Measurements from ENCODE around the gene NCKAP5.

Gene NCKAP5

GRCh38 chr2:133599211-133599803, 31.0 kb upstream of the NCKAP5 start:
- FAIRE-seq (no peak), DNase-seq (ENCODE audit: insufficient read length) (no peak)
- TF ChIP-seq POLR2AphosphoS5 (IDR thresholded peaks at IDR 0.05; ENCODE audit: low read depth, low read length) (no peak), POLR2A (IDR thresholded peaks at IDR 0.05; ENCODE audit: low read depth, low read length) (no peak), TAF1 (IDR thresholded peaks at IDR 0.05; ENCODE audit: borderline replicate concordance, low read depth, low read length) (no peak)

- FAIRE-seq = no peak
- DNase-seq (ENCODE audit: insufficient read length) = no peak
- TF ChIP-seq POLR2AphosphoS5 (IDR thresholded peaks at IDR 0.05; ENCODE audit: low read depth, low read length) (no peak), POLR2A (IDR thresholded peaks at IDR 0.05; ENCODE audit: low read depth, low read length) (no peak), TAF1 (IDR thresholded peaks at IDR 0.05; ENCODE audit: borderline replicate concordance, low read depth, low read length) (no peak)
Observed at GRCh38 chr2:133598769-133599168, 30.5 kb upstream of the NCKAP5 start.

- TF ChIP-seq TAF1 (IDR thresholded peaks at IDR 0.05; ENCODE audit: borderline replicate concordance, low read depth, low read length) (no peak), POLR2A (IDR thresholded peaks at IDR 0.05; ENCODE audit: low read depth, low read length) (no peak), POLR2AphosphoS5 (IDR thresholded peaks at IDR 0.05; ENCODE audit: low read depth, low read length) (no peak)
- FAIRE-seq (no peak), DNase-seq (ENCODE audit: insufficient read length) (no peak)
Observed at GRCh38 chr2:133596701-133597393, 28.6 kb upstream of the NCKAP5 start.

GRCh38 chr2:133591164-133591563, 22.9 kb upstream of the NCKAP5 start:
- FAIRE-seq (no peak), DNase-seq (ENCODE audit: insufficient read length) (no peak)
- TF ChIP-seq TAF1 (IDR thresholded peaks at IDR 0.05; ENCODE audit: borderline replicate concordance, low read depth, low read length) (no peak), POLR2A (IDR thresholded peaks at IDR 0.05; ENCODE audit: low read depth, low read length) (no peak)

- FAIRE-seq (no peak), DNase-seq (ENCODE audit: insufficient read length) (no peak)
- TF ChIP-seq POLR2AphosphoS5 (IDR thresholded peaks at IDR 0.05; ENCODE audit: low read depth, low read length) (no peak), TAF1 (IDR thresholded peaks at IDR 0.05; ENCODE audit: borderline replicate concordance, low read depth, low read length) (no peak), POLR2A (IDR thresholded peaks at IDR 0.05; ENCODE audit: low read depth, low read length) (no peak)
Observed at GRCh38 chr2:133589456-133589855, 21.2 kb upstream of the NCKAP5 start.

GRCh38 chr2:133588144-133588543, 19.9 kb upstream of the NCKAP5 start:
- DNase-seq (ENCODE audit: insufficient read length) = no peak
- FAIRE-seq = no peak
- TF ChIP-seq POLR2A (IDR thresholded peaks at IDR 0.05; ENCODE audit: low read depth, low read length) (no peak), POLR2AphosphoS5 (IDR thresholded peaks at IDR 0.05; ENCODE audit: low read depth, low read length) (no peak)

- no peak for DNase-seq (ENCODE audit: insufficient read length)
- TF ChIP-seq POLR2AphosphoS5 (IDR thresholded peaks at IDR 0.05; ENCODE audit: low read depth, low read length) (no peak), POLR2A (IDR thresholded peaks at IDR 0.05; ENCODE audit: low read depth, low read length) (no peak), TAF1 (IDR thresholded peaks at IDR 0.05; ENCODE audit: borderline replicate concordance, low read depth, low read length) (no peak)
- FAIRE-seq = no peak
Observed at GRCh38 chr2:133586978-133587377, 18.7 kb upstream of the NCKAP5 start.

GRCh38 chr2:133581010-133581760, 12.9 kb upstream of the NCKAP5 start:
- no peak for FAIRE-seq
- TF ChIP-seq POLR2AphosphoS5 (IDR thresholded peaks at IDR 0.05; ENCODE audit: low read depth, low read length) (no peak), TAF1 (IDR thresholded peaks at IDR 0.05; ENCODE audit: borderline replicate concordance, low read depth, low read length) (no peak), POLR2A (IDR thresholded peaks at IDR 0.05; ENCODE audit: low read depth, low read length) (no peak)
- DNase-seq (ENCODE audit: insufficient read length) = no peak

GRCh38 chr2:133579274-133579673, 11.0 kb upstream of the NCKAP5 start:
- TF ChIP-seq POLR2A (IDR thresholded peaks at IDR 0.05; ENCODE audit: low read depth, low read length) (no peak), TAF1 (IDR thresholded peaks at IDR 0.05; ENCODE audit: borderline replicate concordance, low read depth, low read length) (no peak), POLR2AphosphoS5 (IDR thresholded peaks at IDR 0.05; ENCODE audit: low read depth, low read length) (no peak)
- FAIRE-seq (no peak), DNase-seq (ENCODE audit: insufficient read length) (no peak)

- no peak for FAIRE-seq
- TF ChIP-seq POLR2A (IDR thresholded peaks at IDR 0.05; ENCODE audit: low read depth, low read length) = no peak
- TF ChIP-seq POLR2AphosphoS5 (IDR thresholded peaks at IDR 0.05; ENCODE audit: low read depth, low read length) = no peak
- TF ChIP-seq TAF1 (IDR thresholded peaks at IDR 0.05; ENCODE audit: borderline replicate concordance, low read depth, low read length) = no peak
- no peak for DNase-seq (ENCODE audit: insufficient read length)
Observed at GRCh38 chr2:133576714-133577113, 8.5 kb upstream of the NCKAP5 start.

- TF ChIP-seq TAF1 (IDR thresholded peaks at IDR 0.05; ENCODE audit: borderline replicate concordance, low read depth, low read length) = no peak
- TF ChIP-seq POLR2AphosphoS5 (IDR thresholded peaks at IDR 0.05; ENCODE audit: low read depth, low read length) = no peak
- no peak for TF ChIP-seq POLR2A (IDR thresholded peaks at IDR 0.05; ENCODE audit: low read depth, low read length)
- FAIRE-seq = no peak
- no peak for DNase-seq (ENCODE audit: insufficient read length)
Observed at GRCh38 chr2:133574620-133575019, 6.4 kb upstream of the NCKAP5 start.

- FAIRE-seq = no peak
- TF ChIP-seq POLR2A (IDR thresholded peaks at IDR 0.05; ENCODE audit: low read depth, low read length) (no peak), POLR2AphosphoS5 (IDR thresholded peaks at IDR 0.05; ENCODE audit: low read depth, low read length) (no peak)
Observed at GRCh38 chr2:133574186-133574585, 5.9 kb upstream of the NCKAP5 start.

More at GRCh38 chr2:133574186-133574585, 5.9 kb upstream of the NCKAP5 start:
- no peak for DNase-seq (ENCODE audit: insufficient read length)

Measured in GM12892 (cell line).